HCT116 (cell line): ENCODE results near the gene FAM229A.

ENCODE experiments used
- POLR2A ChIP-seq: IDR thresholded peaks from 2 replicates; pipeline ENCODE4 v1.7.0; 2011; ENCODE audit warnings: borderline replicate concordance; ENCODE audit not compliant: insufficient read depth, insufficient read length; ENCODE audit errors: extremely low read depth
- POLR2AphosphoS5 ChIP-seq: IDR thresholded peaks from 2 replicates; pipeline ENCODE4 v1.6.1; 2011; ENCODE audit warnings: mild to moderate bottlenecking, low read depth, low read length, moderate library complexity
- TF ChIP-seq, protein P1 (sequence below): IDR thresholded peaks from 2 replicates; pipeline ENCODE4 v1.6.1; 2012; ENCODE audit warnings: low read depth
- TF ChIP-seq, protein P2 (sequence below), 3 experiments: fragments of 200-600 bp in 1 of 3; sonication (generic) in 1 of 3; IDR thresholded peaks in 2 of 3; conservative IDR thresholded peaks in 1 of 3; 2 replicates each; pipeline ENCODE4 v1.5.1; 2012 to 2017; ENCODE audit warnings: low read depth in 2 of 3, low read length in 2 of 3, antibody characterized with exemption in 1 of 3, borderline replicate concordance in 1 of 3, control low read depth in 1 of 3, mild to moderate bottlenecking in 1 of 3, mixed read lengths in 1 of 3, mixed run types in 1 of 3, moderate library complexity in 1 of 3; ENCODE audit not compliant: insufficient read depth in 1 of 3

- TF ChIP-seq, protein P1, sequence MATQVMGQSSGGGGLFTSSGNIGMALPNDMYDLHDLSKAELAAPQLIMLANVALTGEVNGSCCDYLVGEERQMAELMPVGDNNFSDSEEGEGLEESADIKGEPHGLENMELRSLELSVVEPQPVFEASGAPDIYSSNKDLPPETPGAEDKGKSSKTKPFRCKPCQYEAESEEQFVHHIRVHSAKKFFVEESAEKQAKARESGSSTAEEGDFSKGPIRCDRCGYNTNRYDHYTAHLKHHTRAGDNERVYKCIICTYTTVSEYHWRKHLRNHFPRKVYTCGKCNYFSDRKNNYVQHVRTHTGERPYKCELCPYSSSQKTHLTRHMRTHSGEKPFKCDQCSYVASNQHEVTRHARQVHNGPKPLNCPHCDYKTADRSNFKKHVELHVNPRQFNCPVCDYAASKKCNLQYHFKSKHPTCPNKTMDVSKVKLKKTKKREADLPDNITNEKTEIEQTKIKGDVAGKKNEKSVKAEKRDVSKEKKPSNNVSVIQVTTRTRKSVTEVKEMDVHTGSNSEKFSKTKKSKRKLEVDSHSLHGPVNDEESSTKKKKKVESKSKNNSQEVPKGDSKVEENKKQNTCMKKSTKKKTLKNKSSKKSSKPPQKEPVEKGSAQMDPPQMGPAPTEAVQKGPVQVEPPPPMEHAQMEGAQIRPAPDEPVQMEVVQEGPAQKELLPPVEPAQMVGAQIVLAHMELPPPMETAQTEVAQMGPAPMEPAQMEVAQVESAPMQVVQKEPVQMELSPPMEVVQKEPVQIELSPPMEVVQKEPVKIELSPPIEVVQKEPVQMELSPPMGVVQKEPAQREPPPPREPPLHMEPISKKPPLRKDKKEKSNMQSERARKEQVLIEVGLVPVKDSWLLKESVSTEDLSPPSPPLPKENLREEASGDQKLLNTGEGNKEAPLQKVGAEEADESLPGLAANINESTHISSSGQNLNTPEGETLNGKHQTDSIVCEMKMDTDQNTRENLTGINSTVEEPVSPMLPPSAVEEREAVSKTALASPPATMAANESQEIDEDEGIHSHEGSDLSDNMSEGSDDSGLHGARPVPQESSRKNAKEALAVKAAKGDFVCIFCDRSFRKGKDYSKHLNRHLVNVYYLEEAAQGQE, result no peak
- TF ChIP-seq, protein P2, sequence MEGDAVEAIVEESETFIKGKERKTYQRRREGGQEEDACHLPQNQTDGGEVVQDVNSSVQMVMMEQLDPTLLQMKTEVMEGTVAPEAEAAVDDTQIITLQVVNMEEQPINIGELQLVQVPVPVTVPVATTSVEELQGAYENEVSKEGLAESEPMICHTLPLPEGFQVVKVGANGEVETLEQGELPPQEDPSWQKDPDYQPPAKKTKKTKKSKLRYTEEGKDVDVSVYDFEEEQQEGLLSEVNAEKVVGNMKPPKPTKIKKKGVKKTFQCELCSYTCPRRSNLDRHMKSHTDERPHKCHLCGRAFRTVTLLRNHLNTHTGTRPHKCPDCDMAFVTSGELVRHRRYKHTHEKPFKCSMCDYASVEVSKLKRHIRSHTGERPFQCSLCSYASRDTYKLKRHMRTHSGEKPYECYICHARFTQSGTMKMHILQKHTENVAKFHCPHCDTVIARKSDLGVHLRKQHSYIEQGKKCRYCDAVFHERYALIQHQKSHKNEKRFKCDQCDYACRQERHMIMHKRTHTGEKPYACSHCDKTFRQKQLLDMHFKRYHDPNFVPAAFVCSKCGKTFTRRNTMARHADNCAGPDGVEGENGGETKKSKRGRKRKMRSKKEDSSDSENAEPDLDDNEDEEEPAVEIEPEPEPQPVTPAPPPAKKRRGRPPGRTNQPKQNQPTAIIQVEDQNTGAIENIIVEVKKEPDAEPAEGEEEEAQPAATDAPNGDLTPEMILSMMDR (IDR thresholded peaks at IDR 0.05 in 2 of 3, conservative IDR thresholded peaks at IDR 0.05 in 1 of 3; ENCODE audit: borderline replicate concordance in 1 of 3, insufficient read depth in 1 of 3, low read depth in 2 of 3, low read length in 2 of 3), result no peak
- no peak for TF ChIP-seq POLR2AphosphoS5
- no peak for TF ChIP-seq POLR2A
Measured at GRCh38 chr1:32331549-32331948, 30.7 kb downstream of the FAM229A start.
